HG03135 (cell line): ENCODE measurements around the gene RNU5D-1.

ENCODE experiments used
- ATAC-seq: cut with Tn5 transposase; IDR thresholded peaks from one replicate; pipeline ENCODE4 v1.9.1; 2021; ENCODE audit warnings: mild to moderate bottlenecking, moderate library complexity; ENCODE audit not compliant: unreplicated experiment

RNU5D-1 gene

GRCh38 chr1:44733784-44734183 lies 2.8 kb upstream of the RNU5D-1 start:
- ATAC-seq: no peak

- ATAC-seq: no peak
Observed at GRCh38 chr1:44733365-44733764, 2.4 kb upstream of the RNU5D-1 start.

GRCh38 chr1:44724955-44725698 lies 5.8 kb downstream of the RNU5D-1 start:
- no peak for ATAC-seq

GRCh38 chr1:44724296-44724954 lies 6.5 kb downstream of the RNU5D-1 start:
- ATAC-seq: no peak

GRCh38 chr1:44723496-44724295 lies 7.3 kb downstream of the RNU5D-1 start:
- no peak for ATAC-seq

- ATAC-seq: no peak
Observed at GRCh38 chr1:44723064-44723463, 7.9 kb downstream of the RNU5D-1 start.

- ATAC-seq: peak; percentile 67
Observed at GRCh38 chr1:44721485-44722361, 9.2 kb downstream of the RNU5D-1 start.

- no peak for ATAC-seq
Observed at GRCh38 chr1:44720281-44720680, 10.7 kb downstream of the RNU5D-1 start.

GRCh38 chr1:44719318-44719717 lies 11.7 kb downstream of the RNU5D-1 start:
- ATAC-seq: no peak

- ATAC-seq: no peak
Observed at GRCh38 chr1:44718091-44718490, 12.9 kb downstream of the RNU5D-1 start.

GRCh38 chr1:44717653-44718052 lies 13.3 kb downstream of the RNU5D-1 start:
- no peak for ATAC-seq

- no peak for ATAC-seq
Observed at GRCh38 chr1:44717156-44717555, 13.8 kb downstream of the RNU5D-1 start.

GRCh38 chr1:44714944-44715571 lies 15.9 kb downstream of the RNU5D-1 start:
- no peak for ATAC-seq

GRCh38 chr1:44714532-44714931 lies 16.4 kb downstream of the RNU5D-1 start:
- no peak for ATAC-seq

GRCh38 chr1:44713321-44713781 lies 17.6 kb downstream of the RNU5D-1 start:
- no peak for ATAC-seq

GRCh38 chr1:44707959-44708831 lies 22.8 kb downstream of the RNU5D-1 start:
- no peak for ATAC-seq

GRCh38 chr1:44707112-44707881 lies 23.7 kb downstream of the RNU5D-1 start:
- ATAC-seq: no peak

- no peak for ATAC-seq
Observed at GRCh38 chr1:44705938-44706337, 25.0 kb downstream of the RNU5D-1 start.
